ENCODE data around the gene GNMT. TPM values are rescaled to one million over a fixed set of nuclear protein-coding genes. Genes with fewer than 3 reads are reported as not detected.
A peak's percentile ranks its signal among the peaks of the same experiment; 100 is the strongest.

Gene GNMT
- total RNA-seq, 1 experiment from 2014 or later, result 0.47 TPM

DNA sequence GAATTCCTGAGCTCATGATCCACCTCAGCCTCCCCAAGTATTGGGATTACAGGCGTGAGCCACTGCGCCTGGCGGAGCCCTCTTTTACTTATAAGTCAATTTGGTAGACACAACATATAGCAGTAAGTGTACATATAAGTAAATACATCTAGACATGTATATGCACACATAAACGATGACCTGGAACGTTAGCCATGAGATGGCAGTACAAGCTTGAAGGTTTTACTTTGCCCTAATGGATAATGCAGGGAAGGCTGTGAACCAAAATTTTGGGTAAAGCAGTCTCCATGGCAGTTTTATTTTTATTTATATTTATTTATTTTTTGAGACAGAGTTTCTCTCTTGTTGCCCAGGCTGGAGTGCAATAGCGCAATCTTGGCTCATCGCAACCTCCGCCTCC, 2.4 kb upstream of the GNMT start:
- Histone ChIP-seq H3K36me3 (ENCODE audit: low read depth, low read length) (no peaks in the 10 kb centered on the region), H3K4me2 (ENCODE audit: low read length) (no peak overlapping the region), H3K9ac (ENCODE audit: low read length) (no peak overlapping the region), H3F3A (ENCODE audit: low read length, unreplicated experiment) (no peaks in the 10 kb centered on the region), H4K20me1 (ENCODE audit: low read length) (no peaks in the 10 kb centered on the region), H3K79me2 (ENCODE audit: low read length) (no peaks in the 10 kb centered on the region), H3K27ac (ENCODE audit: low read length) (no peak overlapping the region), H3K4me3 (ENCODE audit: low read length) (no peak overlapping the region), H3K9me2 (replicated peaks; ENCODE audit: low read length) (no peaks in the 10 kb centered on the region), H3K4me1 (ENCODE audit: insufficient read depth, low read length) (peaks cover 15% of the 10 kb centered on the region; the same call in 1 of the 2 replicates), H3K27me3 (ENCODE audit: low read length) (no peaks in the 10 kb centered on the region), H2AFZ (ENCODE audit: low read length) (no peak overlapping the region), H3K9me3 (ENCODE audit: low read length) (no peaks in the 10 kb centered on the region)
- TF ChIP-seq EZH2 (IDR thresholded peaks at IDR 0.05; ENCODE audit: low read length, unreplicated experiment), result no peak
- TF ChIP-seq CTCF (conservative IDR thresholded peaks at IDR 0.05; ENCODE audit: low read depth, low read length), result no peak
- TF ChIP-seq EZH2phosphoT487 (IDR thresholded peaks at IDR 0.05; ENCODE audit: borderline replicate concordance, low read length), result no peak
- ATAC-seq (no peak), DNase-seq (no peak)
- intact Hi-C loops (cut with micrococcal nuclease), result no loop called here
- no TSS peak for BruUV-seq (replicated peaks)
- CTCF ChIA-PET, result no interaction called here
- POLR2A ChIA-PET (ENCODE audit: unreplicated experiment), result no interaction called here

DNA sequence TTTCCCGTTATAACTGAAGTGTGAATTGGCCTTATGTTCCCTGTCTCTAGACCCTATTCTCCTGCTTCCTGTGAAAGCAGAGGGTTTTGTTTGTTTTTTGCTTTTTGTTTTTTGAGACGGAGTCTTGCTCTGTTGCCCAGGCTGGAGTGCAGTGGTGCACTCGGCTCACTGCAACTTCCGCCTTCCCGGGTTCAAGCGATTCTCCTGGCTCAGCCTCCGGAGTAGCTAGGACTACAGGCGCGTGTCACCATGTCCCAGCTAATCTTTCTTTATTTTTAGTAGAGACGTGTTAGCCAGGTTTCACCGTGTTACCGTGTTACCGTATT, 674 bp upstream of the GNMT start:
- TF ChIP-seq EZH2phosphoT487 (IDR thresholded peaks at IDR 0.05; ENCODE audit: borderline replicate concordance, low read length) (no peak), EZH2 (IDR thresholded peaks at IDR 0.05; ENCODE audit: low read length, unreplicated experiment) (no peak), CTCF (conservative IDR thresholded peaks at IDR 0.05; ENCODE audit: low read depth, low read length) (no peak)
- H3K9ac ChIP-seq (ENCODE audit: low read length), result no peak overlapping the region
- intact Hi-C loops (cut with micrococcal nuclease), result loop anchor here (1.0 kb wide), 1 partner anchor 59 kb away; no protein-coding TSS in a partner anchor
- peak overlapping the region; percentile 100 for H3K4me2 ChIP-seq (ENCODE audit: low read length)
- ATAC-seq, result no peak
- no TSS peak for BruUV-seq (replicated peaks)
- no peaks in the 10 kb centered on the region for H3K9me3 ChIP-seq (ENCODE audit: low read length)
- CTCF ChIA-PET, result no interaction called here
- H3K27me3 ChIP-seq (ENCODE audit: low read length), result no peaks in the 10 kb centered on the region
- H3K9me2 ChIP-seq (replicated peaks; ENCODE audit: low read length), result no peaks in the 10 kb centered on the region
- H3K27ac ChIP-seq (ENCODE audit: low read length), result no peak overlapping the region
- H2AFZ ChIP-seq (ENCODE audit: low read length), result peak overlapping the region; percentile 92
- no peaks in the 10 kb centered on the region; the same call in 1 of the 2 replicates for H3K36me3 ChIP-seq (ENCODE audit: low read depth, low read length)
- POLR2A ChIA-PET (ENCODE audit: unreplicated experiment), result interaction anchor here (0.6 kb wide), 1 partner anchor 175 kb away, joined by 4 read pairs; no protein-coding TSS in a partner anchor
- H3F3A ChIP-seq (ENCODE audit: low read length, unreplicated experiment), result no peaks in the 10 kb centered on the region
- no peak for DNase-seq
- peaks cover 15% of the 10 kb centered on the region; the same call in 1 of the 2 replicates for H3K4me1 ChIP-seq (ENCODE audit: insufficient read depth, low read length)
- H3K4me3 ChIP-seq (ENCODE audit: low read length), result peak overlapping the region; percentile 79
- no peaks in the 10 kb centered on the region for H4K20me1 ChIP-seq (ENCODE audit: low read length)
- H3K79me2 ChIP-seq (ENCODE audit: low read length), result no peaks in the 10 kb centered on the region

GRCh38 chr6:42961020-42961470, 491 bp downstream of the GNMT start:
- DNase-seq, result no peak
- H2AFZ ChIP-seq (ENCODE audit: low read length), result peak overlapping the region; percentile 92
- ChIA-PET CTCF (no interaction called here), POLR2A (ENCODE audit: unreplicated experiment) (interaction anchor here (0.6 to 0.8 kb wide), 3 partner anchors 18 to 310 kb away, joined by 5 to 12 read pairs (median 6); no protein-coding TSS in a partner anchor)
- H3F3A ChIP-seq (ENCODE audit: low read length, unreplicated experiment), result no peaks in the 10 kb centered on the region
- H3K79me2 ChIP-seq (ENCODE audit: low read length), result no peaks in the 10 kb centered on the region
- H3K4me2 ChIP-seq (ENCODE audit: low read length), result peak overlapping the region; percentile 100
- H3K4me3 ChIP-seq (ENCODE audit: low read length), result peak overlapping the region; percentile 79
- H3K9me3 ChIP-seq (ENCODE audit: low read length), result no peaks in the 10 kb centered on the region
- H3K36me3 ChIP-seq (ENCODE audit: low read depth, low read length), result no peaks in the 10 kb centered on the region; the same call in 1 of the 2 replicates
- intact Hi-C loops (cut with micrococcal nuclease), result no loop called here
- peak; percentile 26 for ATAC-seq
- TF ChIP-seq EZH2phosphoT487 (IDR thresholded peaks at IDR 0.05; ENCODE audit: borderline replicate concordance, low read length), result no peak
- TF ChIP-seq EZH2 (IDR thresholded peaks at IDR 0.05; ENCODE audit: low read length, unreplicated experiment), result no peak
- TF ChIP-seq CTCF (conservative IDR thresholded peaks at IDR 0.05; ENCODE audit: low read depth, low read length), result no peak
- H3K4me1 ChIP-seq (ENCODE audit: insufficient read depth, low read length), result peaks cover 15% of the 10 kb centered on the region; the same call in 1 of the 2 replicates
- H3K27me3 ChIP-seq (ENCODE audit: low read length), result no peaks in the 10 kb centered on the region
- H4K20me1 ChIP-seq (ENCODE audit: low read length), result no peaks in the 10 kb centered on the region
- H3K27ac ChIP-seq (ENCODE audit: low read length), result no peak overlapping the region
- no peak overlapping the region for H3K9ac ChIP-seq (ENCODE audit: low read length)
- H3K9me2 ChIP-seq (replicated peaks; ENCODE audit: low read length), result no peaks in the 10 kb centered on the region
- TSS peak; percentile 10 for BruUV-seq (replicated peaks)
